Activated T-cell treated with anti-CD3 and anti-CD28 coated beads, Interleukin-2, amount 50 U/mL, for 24 hours (primary cell): ENCODE results near the gene RPL38.

ENCODE experiments used
- DNase-seq: peaks from one replicate; pipeline ENCODE4 v3.0.0-alpha.2; 2020
- H3K27ac Mint-ChIP-seq: 2 replicates; pipeline ENCODE4 v1.8.0; 2020; ENCODE audit warnings: mild to moderate bottlenecking, mixed read lengths
- H3K27me3 Mint-ChIP-seq: 2 replicates; pipeline ENCODE4 v1.8.0; 2020; ENCODE audit warnings: mixed read lengths
- H3K36me3 Mint-ChIP-seq: 2 replicates; pipeline ENCODE4 v1.8.0; 2020; ENCODE audit warnings: low read depth, mixed read lengths
- H3K4me1 Mint-ChIP-seq: 2 replicates; pipeline ENCODE4 v1.8.0; 2020; ENCODE audit warnings: low read depth, mixed read lengths
- H3K4me3 Mint-ChIP-seq: 2 replicates; pipeline ENCODE4 v1.8.0; 2020; ENCODE audit warnings: mild to moderate bottlenecking, moderate library complexity, mixed read lengths
- H3K9me3 Mint-ChIP-seq: 2 replicates; pipeline ENCODE4 v1.8.0; 2020; ENCODE audit warnings: mixed read lengths

Gene RPL38

DNA sequence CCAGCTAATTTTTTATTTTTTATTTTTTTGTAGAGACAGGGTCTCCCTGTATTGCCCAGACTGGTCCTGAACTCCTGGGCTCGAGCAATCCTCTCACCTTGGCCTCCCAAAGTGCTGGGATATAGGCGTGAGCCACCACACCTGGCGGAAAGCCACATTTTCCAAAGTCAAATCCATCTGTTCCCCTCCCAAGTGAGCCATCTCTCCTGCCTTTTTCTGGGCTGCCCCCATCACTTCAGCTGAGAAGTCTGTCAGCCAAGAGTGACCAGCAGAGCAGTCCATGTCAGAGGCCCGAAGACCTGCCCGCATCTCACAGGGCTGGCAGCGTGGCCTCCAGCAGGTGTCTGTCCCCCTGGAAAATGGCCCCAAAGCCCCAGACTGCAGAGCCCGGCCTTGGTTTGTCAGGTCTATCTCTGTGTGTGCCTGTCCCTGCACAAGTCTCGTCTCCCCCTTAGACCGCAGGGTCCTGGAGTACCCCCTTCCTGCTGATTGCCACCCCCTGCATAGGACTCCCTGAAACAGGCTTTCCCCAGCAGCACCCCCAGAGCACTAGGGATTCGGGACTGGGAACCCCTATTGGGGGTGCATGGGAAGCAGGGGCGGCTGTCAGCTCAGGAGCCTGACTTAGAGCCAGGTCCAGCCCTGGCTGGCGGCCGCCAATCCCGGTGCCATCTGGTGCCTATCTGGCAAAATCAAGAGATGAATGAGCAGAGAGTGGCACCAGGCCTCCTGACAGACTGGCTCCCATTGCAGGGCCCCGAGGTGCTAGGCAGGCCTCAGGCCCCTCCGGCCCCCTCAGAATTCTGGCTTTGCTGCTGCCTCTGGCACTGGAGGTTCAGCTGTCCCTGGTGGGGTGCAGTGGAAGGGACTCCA is 17.7 kb downstream of the RPL38 start:
- Mint-ChIP-seq H3K9me3 (no peaks in the 10 kb centered on the region), H3K4me1 (peaks cover 1% of the 10 kb centered on the region), H3K4me3 (no peak overlapping the region), H3K27ac (no peak overlapping the region), H3K36me3 (peaks cover 24% of the 10 kb centered on the region), H3K27me3 (no peaks in the 10 kb centered on the region)
- DNase-seq: no peak

DNA sequence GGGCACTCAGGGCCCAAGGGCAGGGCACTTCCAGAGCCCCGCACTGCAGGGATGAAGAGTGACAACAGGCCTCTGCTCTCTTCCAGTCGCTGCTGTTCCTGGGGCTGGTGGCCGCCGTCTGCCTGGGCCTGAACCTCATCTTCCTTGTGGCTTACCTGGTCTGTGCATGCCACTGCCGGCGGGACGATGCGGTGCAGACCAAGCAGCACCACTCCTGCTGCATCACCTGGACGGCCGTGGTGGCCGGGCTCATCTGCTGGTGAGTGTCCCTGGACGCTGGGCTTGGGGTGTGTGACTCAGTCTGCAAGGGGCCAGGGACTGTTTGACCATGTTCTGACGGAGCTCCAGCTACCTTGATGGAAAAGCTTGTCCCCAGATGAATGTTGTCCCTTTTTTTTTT is 18.9 kb downstream of the RPL38 start:
- Mint-ChIP-seq H3K36me3 (peaks cover 23% of the 10 kb centered on the region), H3K4me1 (no peaks in the 10 kb centered on the region), H3K4me3 (no peak overlapping the region), H3K9me3 (no peaks in the 10 kb centered on the region), H3K27ac (no peak overlapping the region), H3K27me3 (no peaks in the 10 kb centered on the region)
- DNase-seq: no peak

DNA sequence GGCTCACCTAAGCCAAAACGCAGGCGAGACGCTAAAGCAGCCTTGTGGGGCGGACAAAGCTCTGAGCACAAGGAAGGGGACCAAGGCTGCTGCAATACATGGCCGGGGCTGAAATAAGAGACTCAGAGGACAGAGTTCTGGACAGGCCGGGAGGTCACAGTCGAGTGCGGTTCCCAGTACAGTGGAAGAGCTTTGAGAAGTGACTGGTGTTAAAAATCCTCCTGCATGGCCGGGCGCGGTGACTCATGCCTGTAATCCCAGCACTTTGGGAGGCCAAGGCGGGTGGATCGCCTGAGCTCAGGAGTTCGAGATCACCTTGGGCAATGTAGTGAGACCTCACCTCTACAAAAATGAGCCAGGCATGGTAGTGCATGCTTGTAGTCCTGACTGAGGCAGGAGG is 20.4 kb downstream of the RPL38 start:
- Mint-ChIP-seq H3K9me3 (no peaks in the 10 kb centered on the region), H3K27ac (no peak overlapping the region), H3K4me3 (no peak overlapping the region), H3K27me3 (no peaks in the 10 kb centered on the region), H3K36me3 (peaks cover 25% of the 10 kb centered on the region), H3K4me1 (no peaks in the 10 kb centered on the region)
- DNase-seq: no peak

DNA sequence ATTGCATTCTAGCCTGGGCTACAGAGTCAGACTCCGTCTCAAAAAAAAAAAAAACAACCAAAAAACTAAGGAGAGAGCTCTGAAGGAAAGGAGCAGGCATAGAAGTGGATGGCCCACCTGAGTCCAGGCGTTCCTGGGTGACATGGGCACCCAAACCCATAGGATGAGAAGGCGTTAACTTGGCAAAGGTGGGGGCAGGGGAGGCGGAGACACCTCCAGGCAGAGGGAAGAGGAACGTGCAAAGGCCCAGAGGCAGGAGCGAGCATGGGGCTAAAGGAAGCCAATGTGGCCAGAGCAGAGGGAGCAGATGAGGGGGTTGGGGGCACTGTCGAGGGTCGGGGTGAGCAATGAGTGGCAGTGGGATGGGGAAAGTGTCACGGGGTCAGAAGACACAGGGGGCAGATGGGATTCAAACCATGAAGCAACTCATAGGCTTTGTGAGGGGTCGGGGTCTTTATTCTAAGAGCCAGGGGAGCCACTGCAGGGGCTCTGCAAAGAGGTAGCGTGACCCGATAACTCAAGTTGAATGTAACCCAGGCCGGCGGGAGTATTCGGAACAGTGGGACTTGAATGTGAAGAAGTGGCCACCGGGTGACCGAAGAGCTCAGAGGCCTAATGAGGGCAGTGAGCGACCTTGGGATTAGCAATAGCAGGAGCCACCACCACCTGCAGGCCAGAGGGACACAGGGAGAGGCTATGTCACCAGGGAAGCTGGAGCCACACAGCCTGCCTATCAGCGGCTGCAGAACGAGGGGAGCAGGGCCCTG is 21.7 kb downstream of the RPL38 start:
- peaks cover 25% of the 10 kb centered on the region for H3K36me3 Mint-ChIP-seq
- no peaks in the 10 kb centered on the region for H3K9me3 Mint-ChIP-seq
- no peak overlapping the region for H3K4me3 Mint-ChIP-seq
- H3K27ac Mint-ChIP-seq: no peak overlapping the region
- no peaks in the 10 kb centered on the region for H3K27me3 Mint-ChIP-seq
- H3K4me1 Mint-ChIP-seq: no peaks in the 10 kb centered on the region
- DNase-seq: no peak

DNA sequence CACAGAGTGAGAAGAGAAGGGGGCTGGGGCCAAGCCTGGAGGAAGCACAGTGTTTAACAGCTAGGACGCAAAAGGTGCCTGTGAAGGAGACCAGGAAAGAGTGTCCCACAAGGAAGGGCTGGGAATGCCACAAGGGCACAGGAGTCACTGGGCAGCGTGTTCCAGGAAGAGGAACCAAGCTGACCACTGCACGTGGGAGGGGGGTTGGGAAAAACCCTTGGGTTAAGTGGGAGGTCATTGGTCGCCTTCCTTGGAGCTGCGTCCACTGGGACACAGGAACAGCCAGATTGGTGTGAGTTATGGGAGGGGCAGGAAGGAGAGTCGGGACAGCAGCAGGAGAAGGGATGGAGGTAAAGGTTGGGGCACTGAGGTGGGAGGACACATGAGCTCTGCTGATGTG is 22.8 kb downstream of the RPL38 start:
- Mint-ChIP-seq H3K4me3 (no peak overlapping the region), H3K27ac (no peak overlapping the region)

DNA sequence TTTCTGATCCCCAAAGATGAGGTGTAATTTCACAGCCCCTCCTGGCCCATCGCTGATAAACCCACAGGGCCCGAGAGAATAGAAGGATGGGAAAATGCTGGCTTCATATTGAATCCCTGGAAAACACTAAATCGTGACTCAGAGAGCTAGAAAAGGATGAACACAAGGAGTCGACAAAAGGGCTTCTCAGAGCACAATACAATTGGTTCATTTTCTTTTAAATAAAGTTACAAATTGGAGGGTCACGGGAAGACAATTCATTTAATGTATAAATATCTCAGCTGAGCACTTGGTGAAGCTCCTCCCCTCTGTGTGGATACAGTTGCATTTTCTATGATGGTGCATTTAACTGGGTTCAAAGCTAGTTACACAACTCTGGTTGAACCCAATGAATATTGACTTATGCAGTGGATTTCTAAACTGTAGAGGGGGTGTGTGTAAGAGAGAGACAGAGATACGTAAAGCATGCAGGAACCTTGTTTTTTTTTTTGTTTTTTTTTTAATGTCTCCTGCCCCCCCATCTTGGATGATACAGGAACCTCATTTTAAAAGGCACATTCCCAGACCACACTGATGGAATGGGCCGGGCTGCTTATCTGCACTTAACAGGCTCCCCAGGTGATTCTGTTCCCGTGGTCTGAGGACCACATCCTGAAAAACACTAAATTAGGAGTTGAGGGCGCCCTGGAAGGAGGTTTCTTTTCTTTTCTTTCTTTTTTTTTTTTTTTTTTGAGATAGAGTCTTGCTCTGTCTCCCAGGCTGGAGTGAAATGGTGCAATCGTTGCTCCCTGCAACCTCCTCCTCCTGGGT is 24.0 kb downstream of the RPL38 start:
- no peaks in the 10 kb centered on the region for H3K9me3 Mint-ChIP-seq
- no peak overlapping the region for H3K27ac Mint-ChIP-seq
- H3K36me3 Mint-ChIP-seq: peaks cover 30% of the 10 kb centered on the region
- no peaks in the 10 kb centered on the region for H3K4me1 Mint-ChIP-seq
- H3K4me3 Mint-ChIP-seq: no peak overlapping the region
- DNase-seq: no peak
- no peaks in the 10 kb centered on the region for H3K27me3 Mint-ChIP-seq

More for the DNA sequence above, 22.8 kb downstream of the RPL38 start:
- no peak for DNase-seq
- Mint-ChIP-seq H3K9me3 (no peaks in the 10 kb centered on the region), H3K36me3 (peaks cover 25% of the 10 kb centered on the region), H3K4me1 (no peaks in the 10 kb centered on the region), H3K27me3 (no peaks in the 10 kb centered on the region)

DNA sequence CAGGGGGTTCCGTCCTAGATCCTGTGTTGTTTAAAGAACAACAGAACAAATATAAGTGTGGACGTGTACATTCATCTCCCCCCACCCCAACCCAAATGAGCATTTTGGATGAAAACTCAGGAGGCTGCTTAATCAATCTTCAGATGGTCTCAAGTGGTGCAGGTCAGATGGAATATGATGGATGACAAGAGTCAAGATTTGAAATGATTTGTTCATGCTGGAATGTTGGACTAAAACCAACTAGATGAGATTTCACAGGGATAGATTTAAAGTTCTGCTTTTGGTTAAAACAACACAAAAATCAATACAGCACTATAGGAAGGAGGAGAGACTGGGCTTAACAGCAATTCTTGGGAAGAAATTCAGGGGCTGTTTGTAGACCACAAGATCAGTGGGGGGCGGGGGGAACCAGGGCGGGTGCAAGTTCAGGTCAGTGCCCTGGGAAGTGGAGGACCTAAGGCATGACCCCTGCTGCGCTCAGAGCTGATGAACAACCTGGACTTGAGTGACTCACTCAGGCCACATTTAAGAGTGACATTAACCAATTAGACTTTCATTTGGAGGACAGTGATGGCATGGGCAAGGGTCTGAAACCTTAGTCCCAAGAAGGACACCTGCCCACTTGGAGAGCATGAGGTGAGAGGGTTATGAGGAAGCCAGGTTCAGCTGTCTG is 25.0 kb downstream of the RPL38 start:
- no peaks in the 10 kb centered on the region for H3K4me1 Mint-ChIP-seq
- H3K4me3 Mint-ChIP-seq: no peak overlapping the region
- H3K9me3 Mint-ChIP-seq: no peaks in the 10 kb centered on the region
- DNase-seq: no peak
- H3K27ac Mint-ChIP-seq: no peak overlapping the region
- peaks cover 29% of the 10 kb centered on the region for H3K36me3 Mint-ChIP-seq
- H3K27me3 Mint-ChIP-seq: no peaks in the 10 kb centered on the region

DNA sequence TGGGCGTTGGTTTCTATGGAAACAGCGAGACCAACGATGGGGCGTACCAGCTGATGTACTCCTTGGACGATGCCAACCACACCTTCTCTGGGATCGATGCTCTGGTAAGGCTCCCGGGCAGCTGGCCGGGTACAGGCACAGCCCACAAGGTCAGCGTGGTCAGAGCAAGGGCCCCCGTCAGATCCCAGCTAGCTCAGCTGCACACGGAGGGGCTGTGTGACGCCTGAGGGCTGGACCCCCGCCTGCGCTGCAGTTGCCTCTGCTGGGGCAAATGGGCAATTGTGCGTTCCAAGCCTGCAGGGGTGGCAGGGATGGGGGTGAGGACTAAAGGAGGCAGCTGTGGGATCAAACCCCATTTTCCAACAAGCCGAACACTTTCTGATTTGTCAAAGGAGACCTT is 27.4 kb downstream of the RPL38 start:
- Mint-ChIP-seq H3K27ac (no peak overlapping the region), H3K27me3 (no peaks in the 10 kb centered on the region), H3K4me1 (no peaks in the 10 kb centered on the region), H3K9me3 (no peaks in the 10 kb centered on the region), H3K4me3 (no peak overlapping the region), H3K36me3 (peaks cover 15% of the 10 kb centered on the region)
- no peak for DNase-seq

DNA sequence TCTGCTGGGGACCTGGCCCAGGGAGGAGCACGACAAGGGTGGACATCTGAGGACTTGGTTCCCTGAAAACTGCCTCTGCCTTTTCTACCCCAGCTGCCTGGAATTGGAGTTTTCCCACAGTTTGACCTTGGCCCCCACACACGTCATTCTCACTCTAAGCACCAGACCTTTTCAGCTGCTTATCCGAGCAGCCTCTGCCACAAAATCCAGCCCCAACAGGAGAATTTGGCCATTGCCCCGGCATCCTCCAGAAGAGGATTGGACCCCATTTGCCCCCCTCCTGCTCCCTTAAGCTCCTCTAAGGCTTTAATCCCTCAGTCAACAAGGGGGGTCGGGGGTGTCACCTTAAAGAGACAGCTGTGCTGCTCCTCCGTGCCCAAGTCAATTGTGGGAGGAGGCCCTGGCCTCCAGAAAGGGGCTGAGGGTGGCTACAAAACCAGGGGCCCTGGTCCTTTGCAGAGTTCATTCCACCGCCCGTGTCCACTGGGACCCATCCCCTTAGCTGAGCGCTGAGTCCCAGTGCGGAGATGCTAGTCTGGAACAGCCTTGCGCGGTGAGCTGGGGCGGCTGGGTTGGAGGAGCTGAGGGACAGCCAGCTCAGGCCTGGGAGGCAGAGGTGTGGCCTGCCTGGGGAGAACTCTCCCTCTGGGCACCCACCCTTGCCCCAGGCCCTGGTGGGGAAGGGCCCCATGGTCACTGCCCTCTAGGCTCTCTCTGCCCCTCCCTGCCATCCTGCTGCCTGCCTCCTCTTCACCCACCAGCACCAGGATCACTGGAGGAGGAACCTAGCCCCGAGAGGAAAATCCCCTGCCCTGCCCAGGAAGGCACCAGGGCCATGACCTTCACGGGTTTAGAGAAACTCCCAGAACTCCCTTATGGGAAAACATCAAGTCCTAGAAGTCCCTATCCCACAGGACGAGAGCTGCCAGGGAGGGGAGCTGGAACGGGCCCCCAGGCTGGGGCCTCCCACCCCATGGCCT is 28.7 kb downstream of the RPL38 start:
- Mint-ChIP-seq H3K9me3 (no peaks in the 10 kb centered on the region), H3K4me3 (no peak overlapping the region), H3K4me1 (no peaks in the 10 kb centered on the region), H3K27me3 (no peaks in the 10 kb centered on the region), H3K36me3 (peaks cover 12% of the 10 kb centered on the region), H3K27ac (no peak overlapping the region)
- DNase-seq: no peak

DNA sequence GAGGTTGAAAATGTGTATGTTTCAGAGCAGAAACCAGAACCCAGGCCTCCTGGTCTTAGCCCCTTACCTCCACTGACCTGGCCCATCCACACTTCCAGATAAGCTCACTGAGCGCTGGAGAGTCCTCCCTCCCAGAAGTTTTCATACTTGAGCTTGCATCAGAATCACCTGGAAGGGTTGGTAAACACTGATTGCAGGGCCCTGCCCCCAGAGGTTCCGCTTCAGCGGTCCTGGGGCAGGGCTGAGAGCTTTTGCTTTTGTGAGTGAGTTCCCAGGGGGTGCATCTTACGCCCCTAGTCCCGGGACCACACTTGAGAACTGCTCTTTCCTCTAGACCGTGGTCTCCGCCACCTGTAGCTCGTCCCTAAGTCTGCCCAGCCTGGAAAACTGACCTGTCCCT is 30.5 kb downstream of the RPL38 start:
- no peaks in the 10 kb centered on the region for H3K27me3 Mint-ChIP-seq
- no peaks in the 10 kb centered on the region for H3K4me1 Mint-ChIP-seq
- no peak for DNase-seq
- H3K4me3 Mint-ChIP-seq: no peak overlapping the region
- peaks cover 8% of the 10 kb centered on the region for H3K36me3 Mint-ChIP-seq
- H3K27ac Mint-ChIP-seq: no peak overlapping the region
- H3K9me3 Mint-ChIP-seq: no peaks in the 10 kb centered on the region

DNA sequence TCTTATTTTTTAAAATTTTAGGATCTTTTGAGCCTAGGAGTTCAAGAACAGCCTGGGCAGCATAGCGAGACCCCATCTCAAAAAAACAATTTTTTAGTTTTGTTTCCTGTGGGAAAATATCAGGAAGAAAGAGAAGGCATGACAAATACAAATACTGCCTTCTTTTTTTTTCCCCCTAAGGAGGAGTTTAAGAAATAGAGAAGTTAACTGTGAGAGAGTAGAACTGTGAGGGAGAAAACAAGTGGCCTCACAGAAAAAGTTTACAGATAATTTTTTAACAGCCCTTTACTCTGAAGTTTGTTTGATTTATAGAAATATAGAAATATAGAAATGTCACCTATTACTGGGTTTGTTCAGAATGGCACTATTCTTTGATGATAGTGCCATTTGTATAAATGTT is 31.0 kb downstream of the RPL38 start:
- no peak overlapping the region for H3K27ac Mint-ChIP-seq
- H3K4me3 Mint-ChIP-seq: no peak overlapping the region
- no peak for DNase-seq

DNA sequence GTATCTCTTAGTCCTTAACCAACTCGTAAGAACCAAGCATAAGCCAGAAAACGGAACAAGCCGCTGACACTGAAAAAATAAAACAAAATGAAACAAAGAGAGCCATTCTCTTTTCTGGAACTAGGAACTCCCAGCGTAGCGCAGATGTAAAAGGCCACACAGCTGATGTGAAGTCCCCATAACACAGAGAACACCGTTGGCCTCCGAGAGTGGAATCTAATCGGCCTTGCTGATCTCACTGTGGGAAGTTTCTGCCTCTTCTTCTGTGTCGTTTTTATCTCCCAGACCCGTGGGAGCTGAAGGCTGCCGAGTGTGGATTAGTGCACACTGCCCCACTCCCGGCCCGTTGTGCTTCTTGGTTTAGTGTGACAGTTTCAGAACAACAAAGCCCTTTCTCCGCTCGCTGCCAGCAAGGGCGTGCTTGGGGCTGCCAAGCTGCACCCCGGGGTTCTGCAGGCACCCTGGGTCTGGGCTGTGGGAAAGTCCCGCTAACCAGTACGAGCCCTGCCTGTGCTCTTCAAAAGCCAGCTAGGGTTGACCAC is 31.6 kb downstream of the RPL38 start:
- Mint-ChIP-seq H3K4me3 (no peak overlapping the region), H3K27me3 (no peaks in the 10 kb centered on the region), H3K27ac (no peak overlapping the region), H3K4me1 (no peaks in the 10 kb centered on the region), H3K36me3 (peaks cover 12% of the 10 kb centered on the region), H3K9me3 (no peaks in the 10 kb centered on the region)
- DNase-seq: no peak

More for the DNA sequence above, 31.0 kb downstream of the RPL38 start:
- Mint-ChIP-seq H3K36me3 (peaks cover 8% of the 10 kb centered on the region), H3K4me1 (no peaks in the 10 kb centered on the region), H3K9me3 (no peaks in the 10 kb centered on the region), H3K27me3 (no peaks in the 10 kb centered on the region)

DNA sequence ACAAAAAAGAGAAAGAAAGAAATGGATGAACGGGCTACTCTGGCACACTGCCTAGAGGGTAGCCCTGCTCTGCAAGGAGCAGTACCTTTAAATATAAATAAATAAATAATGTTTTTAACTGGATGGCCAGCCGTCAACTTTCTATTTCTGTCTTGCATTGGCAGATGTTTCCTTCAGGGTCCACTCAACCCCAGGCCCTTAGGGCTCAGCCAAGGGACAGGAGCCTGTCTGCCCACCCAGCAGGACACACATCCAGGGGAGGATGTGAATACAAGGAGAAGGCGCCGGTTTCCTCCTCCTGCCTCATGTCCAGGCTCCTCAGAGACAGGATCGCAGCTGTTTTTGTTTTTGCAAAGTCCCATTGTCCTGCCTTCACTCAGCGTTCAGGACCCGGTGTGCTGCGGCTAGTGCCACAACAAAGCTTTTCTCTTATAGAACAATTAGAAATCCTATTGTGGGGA is 32.5 kb downstream of the RPL38 start:
- DNase-seq: no peak
- Mint-ChIP-seq H3K27ac (no peak overlapping the region), H3K4me3 (no peak overlapping the region), H3K27me3 (no peaks in the 10 kb centered on the region), H3K36me3 (peaks cover 12% of the 10 kb centered on the region), H3K9me3 (no peaks in the 10 kb centered on the region), H3K4me1 (no peaks in the 10 kb centered on the region)
